ENCODE results near the gene TBC1D13.
A peak's percentile ranks its signal among the peaks of the same experiment; 100 is the strongest.
"Not testable (repeated sequence)": the region's sequence is repeated elsewhere in the genome, so short reads cannot be mapped to it uniquely, and the experiment has no call there.

The TBC1D13 gene

GRCh38 chr9:128787659-128788058, 606 bp downstream of the TBC1D13 start:
- DNase-seq, result no peak

GRCh38 chr9:128788445-128788844, 1.4 kb downstream of the TBC1D13 start:
- no peak for DNase-seq

GRCh38 chr9:128790536-128790935, 3.5 kb downstream of the TBC1D13 start:
- DNase-seq, result no peak

- DNase-seq, result no peak
These were observed 5.1 kb downstream of the TBC1D13 start for GRCh38 chr9:128792134-128792533.

GRCh38 chr9:128792978-128793686, 6.1 kb downstream of the TBC1D13 start:
- DNase-seq, result no peak

- not testable (repeated sequence) for DNase-seq
These were observed 7.9 kb downstream of the TBC1D13 start for GRCh38 chr9:128794961-128795360.

- no peak for DNase-seq
These were observed 11.8 kb downstream of the TBC1D13 start for GRCh38 chr9:128798896-128799295.

- no peak for DNase-seq
These were observed 13.0 kb downstream of the TBC1D13 start for GRCh38 chr9:128800061-128800460.

- DNase-seq, result no peak
These were observed 15.4 kb downstream of the TBC1D13 start for GRCh38 chr9:128802482-128802881.

GRCh38 chr9:128805661-128806060, 18.6 kb downstream of the TBC1D13 start:
- DNase-seq, result no peak

- no peak for DNase-seq
These were observed 20.8 kb downstream of the TBC1D13 start for GRCh38 chr9:128807827-128808226.

- no peak for DNase-seq
These were observed 21.5 kb downstream of the TBC1D13 start for GRCh38 chr9:128808543-128808942.

- no peak for DNase-seq
These were observed 22.1 kb downstream of the TBC1D13 start for GRCh38 chr9:128809036-128809599.

- no peak for DNase-seq
These were observed 22.8 kb downstream of the TBC1D13 start for GRCh38 chr9:128809831-128810230.

- DNase-seq, result no peak
These were observed 23.8 kb downstream of the TBC1D13 start for GRCh38 chr9:128810873-128811272.

- peak; percentile 98 for DNase-seq
These were observed 31.2 kb downstream of the TBC1D13 start, which contains the start of gene ENDOG for GRCh38 chr9:128818099-128818838. ENDOG (plus strand) TSS chr9:128818500; CDS start chr9:128818685, 185 bp downstream.

- peak; percentile 18 to 21 for DNase-seq
These were observed 32.0 kb downstream of the TBC1D13 start for GRCh38 chr9:128818839-128819715.

- DNase-seq, result no peak
These were observed 32.9 kb downstream of the TBC1D13 start for GRCh38 chr9:128819716-128820664.

- no peak for DNase-seq
These were observed 33.9 kb downstream of the TBC1D13 start for GRCh38 chr9:128820665-128821583.

- no peak for DNase-seq
These were observed 34.7 kb downstream of the TBC1D13 start for GRCh38 chr9:128821584-128822406.

Measured in NCI-H1930 (cell line).